GM18507 (cell line): ENCODE data around the gene STX1A.
"Not testable (repeated sequence)": the region's sequence is repeated elsewhere in the genome, so short reads cannot be mapped to it uniquely, and the experiment has no call there.

Experiments
- DNase-seq: peaks from one replicate; pipeline ENCODE4 v3.0.0; 2011; ENCODE audit warnings: low read depth; ENCODE audit not compliant: insufficient read length; ENCODE audit errors: extremely low spot score
- FAIRE-seq: peaks from 2 replicates; lab custom pipeline; 2011; peaks lifted over from hg19 to GRCh38; lab: Jason Lieb, UNC

STX1A gene

GRCh38 chr7:73737491-73738219, 18.2 kb upstream of the STX1A start:
- DNase-seq (no peak), FAIRE-seq (no peak)

GRCh38 chr7:73736885-73737284, 17.4 kb upstream of the STX1A start:
- FAIRE-seq (no peak), DNase-seq (no peak)

DNA sequence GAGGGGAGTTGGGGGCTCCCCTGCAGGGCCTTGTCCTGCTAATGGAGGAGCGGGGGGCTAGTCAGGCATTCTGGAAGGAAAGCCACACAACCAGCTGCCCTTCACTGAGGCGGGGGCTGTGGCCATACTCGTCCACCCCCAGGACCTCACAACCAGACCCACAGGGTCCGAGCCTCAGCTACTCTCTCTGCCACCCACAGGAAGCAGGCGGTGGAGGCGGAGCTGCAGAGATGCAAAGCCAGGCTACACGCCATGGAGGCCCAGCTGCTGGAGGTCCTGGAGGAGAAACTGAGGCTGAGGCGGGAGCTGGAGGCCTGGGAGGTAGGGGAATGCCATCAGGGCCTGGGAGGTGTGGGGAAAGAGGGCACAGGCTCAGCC, 16.0 kb upstream of the STX1A start:
- FAIRE-seq (no peak), DNase-seq (no peak)

DNA sequence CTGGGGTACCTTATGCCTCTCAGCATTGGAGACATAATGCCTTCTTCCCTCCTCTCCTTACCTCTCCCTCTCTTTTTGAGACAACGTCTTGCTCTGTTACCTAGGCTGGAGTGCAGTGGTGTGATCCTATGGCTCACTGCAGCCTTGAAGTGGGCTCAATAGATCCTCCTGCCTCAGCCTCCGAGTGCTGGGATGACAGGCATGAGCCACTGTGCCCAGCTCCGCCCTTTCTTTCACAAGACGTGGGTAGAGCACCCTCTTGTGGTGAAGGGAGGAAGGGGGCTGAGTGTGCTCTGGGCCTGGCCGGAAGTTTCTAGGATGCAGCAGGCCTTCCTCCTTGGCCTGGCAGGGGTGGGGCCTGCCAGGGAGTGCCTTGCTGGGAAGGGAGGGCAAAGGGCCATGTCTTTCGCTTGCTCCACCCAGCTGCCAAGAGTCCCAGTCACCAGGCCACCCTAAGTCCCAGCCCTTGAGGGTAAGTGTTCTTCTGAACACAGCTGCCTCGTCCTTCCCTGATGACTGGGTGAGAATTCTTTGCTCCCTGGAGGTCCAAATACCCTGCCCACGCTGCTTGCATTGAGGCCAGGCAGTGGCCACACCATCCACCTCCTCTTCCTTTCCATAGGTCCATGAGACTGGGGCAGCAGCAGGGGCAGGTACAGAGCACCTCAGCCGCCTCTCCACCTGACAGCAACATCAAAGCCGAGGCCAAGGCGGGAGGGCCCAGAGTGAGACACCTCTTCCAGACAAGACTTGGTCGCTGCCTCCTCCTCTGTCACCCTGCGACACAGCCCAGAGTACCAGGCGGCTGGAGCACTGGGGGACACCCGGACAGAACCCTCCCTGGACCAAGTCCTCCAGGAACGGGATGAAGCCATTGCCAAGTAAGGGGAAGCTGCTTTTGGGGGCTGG, 15.4 kb upstream of the STX1A start:
- DNase-seq (no peak), FAIRE-seq (peak; percentile 80)

DNA sequence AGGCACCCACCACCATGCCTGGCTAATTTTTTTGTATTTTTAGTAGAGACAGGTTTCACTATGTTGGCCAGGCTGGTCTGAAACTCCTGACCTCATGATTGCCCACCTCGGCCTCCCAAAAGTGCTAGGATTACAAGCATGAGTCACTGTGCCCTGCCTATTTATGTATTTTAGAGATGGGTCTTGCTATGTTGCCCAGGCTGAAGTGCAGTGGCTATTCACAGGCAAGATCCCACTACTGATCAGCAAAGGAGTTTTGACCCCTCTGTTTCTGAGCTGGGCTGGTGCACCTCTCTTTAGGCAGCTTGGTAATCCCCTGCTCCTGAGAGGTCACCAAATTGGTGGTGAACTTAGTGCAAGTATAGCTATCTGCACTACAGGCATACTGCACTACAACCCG, 12.9 kb upstream of the STX1A start:
- no peak for FAIRE-seq
- no peak for DNase-seq

- DNase-seq (no peak), FAIRE-seq (no peak)
Measured at GRCh38 chr7:73730485-73730884, 11.0 kb upstream of the STX1A start.

DNA sequence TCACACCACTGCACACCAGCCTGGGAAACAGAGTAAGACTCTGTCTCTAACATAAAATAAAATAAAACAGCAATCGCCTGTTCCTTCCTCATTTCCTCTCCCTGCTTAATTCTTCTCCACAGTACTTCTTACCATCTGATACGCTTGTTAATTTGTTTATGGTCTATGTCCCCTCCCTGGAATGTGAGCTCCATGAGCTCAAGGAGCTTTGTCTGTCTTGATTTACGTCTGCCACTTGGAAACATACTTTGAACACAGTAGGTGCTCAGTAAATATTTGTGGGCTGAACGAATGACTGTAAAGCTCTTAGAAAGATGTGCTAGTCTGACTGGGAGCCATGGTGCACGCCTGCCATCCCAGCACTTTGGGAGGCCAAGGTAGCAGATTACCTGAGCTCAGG, 9.1 kb upstream of the STX1A start:
- no peak for FAIRE-seq
- DNase-seq = no peak

DNA sequence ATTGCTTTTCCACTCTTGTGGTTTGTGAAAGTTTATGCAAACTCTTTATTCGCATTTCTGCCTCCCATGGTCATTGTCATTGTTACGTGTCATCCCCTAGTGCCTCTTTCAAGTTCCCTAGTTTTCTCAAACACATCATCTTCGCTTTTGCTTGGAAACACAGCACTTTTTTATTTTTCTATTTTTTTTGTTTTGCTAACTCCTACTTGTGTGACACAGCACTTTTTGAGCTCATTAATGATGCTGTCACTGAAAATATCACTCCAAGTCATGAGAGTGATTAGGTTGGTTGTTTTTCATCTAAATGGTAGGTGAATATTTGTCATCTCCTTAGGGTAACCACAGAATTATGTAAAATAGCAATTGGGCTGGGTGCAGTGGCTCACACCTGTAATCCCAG, 8.5 kb upstream of the STX1A start:
- DNase-seq = no peak
- no peak for FAIRE-seq

DNA sequence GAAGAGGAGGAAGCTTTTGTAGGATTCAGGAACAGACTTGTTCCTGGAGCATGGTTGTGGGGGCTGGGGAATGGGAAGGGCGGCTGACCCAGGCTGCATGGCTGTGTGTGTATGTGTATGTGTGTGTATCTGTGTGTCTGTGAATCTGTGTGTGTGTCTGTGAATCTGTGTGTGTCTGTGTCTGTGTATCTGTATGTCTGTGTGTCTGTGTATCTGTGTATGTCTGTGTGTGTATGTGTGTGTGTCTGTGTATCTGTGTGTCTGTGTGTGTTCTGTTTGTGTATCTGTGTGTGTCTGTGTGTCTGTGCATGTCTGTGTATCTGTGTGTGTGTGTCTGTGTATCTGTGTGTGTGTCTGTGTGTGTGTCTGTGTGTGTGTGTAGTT, 6.6 kb upstream of the STX1A start:
- DNase-seq = no peak
- FAIRE-seq = no peak

- no peak for DNase-seq
- no peak for FAIRE-seq
Measured at GRCh38 chr7:73723813-73724212, 4.3 kb upstream of the STX1A start.

- no peak for FAIRE-seq
Measured at GRCh38 chr7:73722785-73723184, 3.3 kb upstream of the STX1A start.

DNA sequence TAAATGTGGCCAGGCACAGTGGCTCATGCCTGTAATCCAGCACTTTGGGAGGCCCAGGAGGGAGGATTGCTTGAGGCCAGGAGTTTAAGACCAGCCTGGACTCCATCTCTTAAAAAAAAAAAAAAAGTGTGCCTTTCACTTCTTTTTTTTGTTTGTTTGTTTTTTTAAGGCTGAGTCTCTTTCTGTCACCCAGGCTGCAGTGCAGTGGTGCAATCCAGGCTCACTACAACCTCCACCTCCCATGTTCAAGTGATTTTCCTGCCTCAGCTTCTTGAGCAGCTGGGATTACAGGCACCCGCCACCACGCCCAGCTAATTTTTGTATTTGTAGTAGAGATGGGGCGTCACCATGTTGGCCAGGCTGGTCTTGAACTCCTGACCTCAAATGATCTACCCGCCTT, 2.7 kb upstream of the STX1A start:
- DNase-seq, FAIRE-seq: not testable (repeated sequence)

More at GRCh38 chr7:73722785-73723184, 3.3 kb upstream of the STX1A start:
- no peak for DNase-seq

DNA sequence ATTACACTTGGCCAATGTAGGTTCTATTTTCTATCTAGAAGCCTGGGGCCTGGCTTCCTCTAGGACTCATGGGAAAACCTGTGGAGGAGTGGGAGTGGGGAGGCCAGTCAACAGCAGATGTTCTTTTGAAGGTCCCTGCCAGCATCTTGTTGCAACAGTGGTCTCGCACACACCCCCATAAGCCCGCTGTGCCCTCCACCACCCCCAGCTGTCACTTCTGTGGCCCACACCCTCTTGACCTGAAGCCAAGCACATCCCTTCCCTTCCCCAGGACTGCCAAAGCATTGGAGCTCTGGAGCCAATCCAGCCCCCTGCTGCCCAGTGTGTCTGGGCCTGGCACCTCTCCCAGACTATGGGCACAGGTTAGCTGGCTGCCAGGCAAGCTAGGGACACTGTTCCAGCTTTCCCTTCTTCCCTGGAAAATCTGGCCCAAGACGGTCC, 1.9 kb upstream of the STX1A start:
- FAIRE-seq (no peak), DNase-seq (no peak)

GRCh38 chr7:73720443-73720842, 974 bp upstream of the STX1A start:
- DNase-seq, FAIRE-seq: not testable (repeated sequence)

- FAIRE-seq (no peak), DNase-seq (no peak)
Measured at GRCh38 chr7:73719806-73720169, 319 bp upstream of the STX1A start.

DNA sequence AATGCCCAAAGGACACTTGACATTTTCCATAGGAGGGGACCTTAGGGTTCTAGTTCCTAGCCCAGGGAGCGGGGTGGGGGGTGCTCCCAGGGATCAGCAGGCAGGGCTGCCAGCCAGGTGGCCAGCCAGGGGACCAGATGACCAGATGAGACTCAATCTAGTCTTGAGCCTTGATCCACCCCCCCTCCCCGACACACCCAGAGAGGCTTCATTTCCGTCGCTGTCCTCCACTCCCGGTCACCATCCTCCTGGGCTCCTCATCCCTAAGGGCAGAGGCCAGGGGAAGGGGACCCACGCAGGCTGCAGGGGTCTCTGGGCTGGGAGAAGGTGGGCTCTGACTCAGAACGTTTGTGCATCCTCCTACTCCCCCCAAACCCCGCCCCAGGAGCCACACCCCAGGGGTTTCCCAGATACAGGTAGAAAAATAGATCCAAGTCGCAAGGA, 1.0 kb downstream of the STX1A start:
- FAIRE-seq (no peak), DNase-seq (no peak)

DNA sequence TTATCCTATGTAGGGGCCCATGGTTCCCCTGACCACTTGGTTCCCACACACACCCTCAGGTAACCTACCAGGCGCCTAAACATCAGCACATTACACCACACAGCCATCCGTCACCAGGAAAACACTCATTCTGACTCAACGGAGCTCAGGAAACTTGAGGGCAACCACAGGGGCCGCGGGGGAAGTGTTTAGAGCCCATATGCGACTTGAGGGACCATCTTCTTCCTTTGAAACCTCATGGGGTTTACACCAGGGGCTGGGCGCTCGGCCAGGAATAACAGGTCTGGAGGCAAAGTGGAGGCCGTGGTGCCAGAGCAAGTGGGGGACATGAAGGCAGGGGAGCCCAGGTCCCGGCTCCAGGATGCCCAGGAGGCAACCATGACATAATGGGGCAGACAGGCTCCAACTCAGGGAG, 1.5 kb downstream of the STX1A start:
- DNase-seq (no peak), FAIRE-seq (no peak)

DNA sequence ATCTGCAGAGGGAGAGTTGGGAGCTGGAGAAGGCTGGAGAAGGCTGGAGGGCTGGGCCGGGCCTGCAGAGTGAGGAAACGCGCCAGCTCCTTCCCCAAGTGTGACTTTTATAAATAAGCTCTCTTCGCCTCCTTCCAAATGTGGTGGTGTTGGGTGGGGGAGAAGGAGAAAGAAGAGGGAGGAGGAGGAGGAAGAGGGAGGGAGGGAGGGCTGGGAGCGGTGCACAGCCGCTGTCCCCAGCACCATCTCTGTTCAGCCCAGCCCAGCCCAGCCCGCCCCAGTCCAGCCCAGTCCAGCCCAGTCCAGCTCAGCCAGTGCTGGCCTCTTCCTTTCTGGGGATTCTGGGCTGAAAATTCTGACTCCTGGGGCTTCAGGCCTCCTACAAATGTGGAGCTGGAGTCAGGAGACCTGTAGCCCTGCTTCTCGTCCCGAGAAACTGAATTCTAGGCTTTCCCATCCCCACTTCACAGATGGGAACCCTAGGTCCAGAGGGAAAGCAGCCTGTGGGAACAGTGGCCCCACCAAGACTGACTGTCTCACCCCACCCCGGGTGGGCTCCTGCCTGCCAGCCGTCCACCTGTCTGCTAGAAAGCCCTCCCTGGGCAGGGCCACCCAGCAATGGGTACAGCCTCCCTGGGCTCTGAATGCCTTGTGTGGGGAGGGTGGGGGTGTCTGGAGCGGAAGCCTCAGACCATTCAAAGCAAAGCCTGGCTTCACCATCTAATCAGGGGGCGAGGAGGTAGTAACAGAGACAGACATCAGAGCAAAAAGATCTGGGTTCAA, 2.3 kb downstream of the STX1A start:
- no peak for FAIRE-seq
- no peak for DNase-seq

DNA sequence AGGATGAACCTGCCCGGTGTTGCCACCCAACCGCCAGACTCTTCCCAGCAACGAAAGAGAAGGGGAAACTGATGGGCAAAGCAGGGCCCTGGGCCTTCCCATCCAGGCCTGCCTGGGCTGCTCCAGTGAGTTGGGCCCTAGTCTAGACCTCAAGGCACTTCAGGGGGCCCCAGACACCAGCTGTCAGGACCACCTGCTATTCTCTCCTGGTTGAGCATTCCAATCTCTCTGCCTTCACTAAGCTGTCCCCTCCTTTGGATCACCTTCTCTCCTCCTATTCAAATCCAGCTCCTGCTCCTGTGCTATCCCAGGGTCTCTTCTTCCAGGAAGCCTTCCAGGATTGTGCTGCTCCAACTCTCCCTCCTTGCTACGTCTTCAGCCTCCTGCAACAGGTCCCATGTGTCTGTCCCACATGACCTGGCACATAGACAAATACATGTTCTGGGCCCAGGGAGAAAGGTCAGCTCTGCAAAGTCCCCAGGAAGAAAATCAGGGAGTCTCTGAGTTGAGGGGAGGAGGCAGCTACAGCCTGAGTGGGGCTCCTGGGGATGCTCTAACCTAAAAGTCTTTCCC, 3.1 kb downstream of the STX1A start:
- no peak for FAIRE-seq
- no peak for DNase-seq
